ENCODE results near the gene OPRL1.

OPRL1 gene

GRCh38 chr20:64080013-64080812 is at the start of gene OPRL1:
TSS of gene OPRL1 (plus strand) at chr20:64080082. CDS start at chr20:64092721, 12,639 bp downstream.
- DNase-seq, result no peak

DNA sequence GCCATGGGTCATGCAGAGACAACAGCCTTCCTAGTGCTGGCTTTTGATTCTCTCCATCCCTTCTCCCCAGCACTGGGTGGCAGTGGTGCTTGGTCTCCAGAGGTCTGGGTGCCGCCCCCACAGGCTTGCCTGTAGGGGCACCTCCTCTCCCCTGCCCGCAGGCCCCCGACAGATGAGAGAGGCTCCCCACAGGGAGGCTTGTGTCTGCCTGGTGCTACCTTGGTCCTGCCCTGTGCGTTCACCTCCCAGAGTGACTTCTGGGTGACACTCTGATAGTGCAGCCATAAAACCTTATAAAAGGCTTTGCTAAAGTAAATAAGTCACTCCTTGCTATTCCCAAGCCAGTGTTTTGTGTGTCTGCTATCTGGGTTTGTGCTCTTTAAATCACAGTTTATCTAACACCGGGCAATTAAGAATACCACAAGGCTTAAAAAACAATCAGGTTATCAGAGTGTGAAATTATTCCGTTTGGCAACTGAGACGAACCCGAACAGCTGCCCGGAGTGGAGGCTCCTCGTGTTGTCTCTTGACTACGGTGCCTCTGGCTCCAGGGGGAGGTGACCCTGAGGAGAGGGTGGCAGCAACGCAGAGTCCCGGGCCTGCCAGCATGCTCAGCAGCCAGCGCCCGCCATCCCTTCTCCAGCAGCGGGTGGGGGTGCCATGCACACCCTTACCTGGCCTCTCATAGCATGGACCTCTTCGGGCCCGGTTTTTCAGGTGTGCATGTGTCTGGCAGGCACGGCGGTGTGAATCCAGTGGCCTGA is 49.3 kb upstream of the OPRL1 start:
- DNase-seq, result no peak

- DNase-seq, result no peak
Observed at GRCh38 chr20:64031822-64032314, 48.0 kb upstream of the OPRL1 start.

- no peak for DNase-seq
Observed at GRCh38 chr20:64032706-64033624, 46.9 kb upstream of the OPRL1 start.

- DNase-seq, result no peak
Observed at GRCh38 chr20:64033981-64034493, 45.8 kb upstream of the OPRL1 start.

GRCh38 chr20:64035066-64035932 is 44.6 kb upstream of the OPRL1 start:
- DNase-seq, result no peak

GRCh38 chr20:64035933-64036345 is 43.9 kb upstream of the OPRL1 start, which contains the start of gene C20orf204:
TSS of gene C20orf204 (plus strand) at chr20:64036182. CDS start at chr20:64036324, 142 bp downstream.
- DNase-seq, result no peak

- DNase-seq, result no peak
Observed at GRCh38 chr20:64036346-64037198, 43.3 kb upstream of the OPRL1 start.

DNA sequence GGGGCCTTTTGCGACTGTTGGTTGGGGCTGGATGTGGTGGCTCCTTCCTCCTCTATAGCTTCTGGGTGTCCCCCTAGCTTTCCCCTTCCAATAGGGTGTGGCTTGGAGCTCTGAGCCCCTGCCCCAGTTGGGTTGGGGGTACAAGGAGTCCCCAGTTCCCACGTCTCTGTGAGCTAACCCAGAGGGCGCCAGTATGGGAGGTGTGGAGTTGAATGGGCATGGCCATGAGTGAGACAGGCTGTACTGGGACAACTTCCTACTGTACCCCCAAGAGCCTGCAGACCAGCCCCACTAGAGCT is 42.7 kb upstream of the OPRL1 start:
- DNase-seq, result no peak

DNA sequence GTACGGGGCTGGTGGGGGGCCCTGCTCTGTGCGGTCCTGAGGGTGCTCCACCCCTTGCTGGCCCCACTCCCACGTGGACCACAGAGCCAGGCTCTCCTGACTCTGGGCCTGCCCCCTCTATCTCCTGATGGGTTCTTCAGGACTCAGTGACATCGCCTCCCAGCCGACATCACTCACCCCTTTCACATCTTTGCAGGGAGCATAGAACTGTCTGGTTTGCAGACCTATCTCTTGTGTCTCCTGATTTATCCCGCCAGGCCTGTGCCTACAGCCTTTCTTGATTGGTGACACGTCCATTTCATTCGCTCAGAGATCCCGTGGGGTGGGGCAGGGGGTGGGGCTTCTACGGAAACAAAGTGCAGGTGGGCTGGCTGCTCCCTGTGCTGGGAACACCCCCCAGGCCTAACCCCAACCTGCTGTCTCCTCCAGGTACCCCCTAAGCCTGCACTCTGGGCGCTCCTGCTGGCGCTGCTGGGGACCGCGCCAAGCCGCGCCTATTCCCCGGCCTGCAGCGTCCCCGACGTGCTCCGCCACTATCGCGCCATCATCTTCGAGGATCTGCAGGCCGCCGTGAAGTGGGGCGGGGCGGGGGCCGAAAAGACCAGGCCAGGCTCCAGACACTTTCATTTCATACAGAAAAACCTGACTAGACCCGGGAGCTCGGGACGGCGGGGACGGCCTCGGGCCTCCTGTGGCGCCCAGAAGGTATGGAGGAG is 42.2 kb upstream of the OPRL1 start:
- DNase-seq, result no peak

DNA sequence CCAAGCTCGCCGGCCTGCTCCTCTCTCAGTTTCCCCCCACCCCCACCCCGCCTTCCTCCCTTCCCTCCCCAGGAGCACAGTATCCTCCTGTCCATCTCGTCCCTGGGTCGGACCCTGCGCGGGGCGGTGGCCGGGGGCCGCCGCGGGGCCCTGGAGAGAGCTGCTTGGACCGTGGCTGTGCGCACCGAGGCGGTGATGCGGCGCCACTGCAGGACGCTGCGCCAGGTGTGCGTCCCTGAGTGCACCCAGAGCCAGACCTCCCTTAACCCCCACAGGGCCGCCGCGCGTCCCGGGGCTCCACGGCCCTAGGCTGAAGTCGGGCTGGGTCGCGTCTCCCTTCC is 41.7 kb upstream of the OPRL1 start:
- DNase-seq, result no peak

DNA sequence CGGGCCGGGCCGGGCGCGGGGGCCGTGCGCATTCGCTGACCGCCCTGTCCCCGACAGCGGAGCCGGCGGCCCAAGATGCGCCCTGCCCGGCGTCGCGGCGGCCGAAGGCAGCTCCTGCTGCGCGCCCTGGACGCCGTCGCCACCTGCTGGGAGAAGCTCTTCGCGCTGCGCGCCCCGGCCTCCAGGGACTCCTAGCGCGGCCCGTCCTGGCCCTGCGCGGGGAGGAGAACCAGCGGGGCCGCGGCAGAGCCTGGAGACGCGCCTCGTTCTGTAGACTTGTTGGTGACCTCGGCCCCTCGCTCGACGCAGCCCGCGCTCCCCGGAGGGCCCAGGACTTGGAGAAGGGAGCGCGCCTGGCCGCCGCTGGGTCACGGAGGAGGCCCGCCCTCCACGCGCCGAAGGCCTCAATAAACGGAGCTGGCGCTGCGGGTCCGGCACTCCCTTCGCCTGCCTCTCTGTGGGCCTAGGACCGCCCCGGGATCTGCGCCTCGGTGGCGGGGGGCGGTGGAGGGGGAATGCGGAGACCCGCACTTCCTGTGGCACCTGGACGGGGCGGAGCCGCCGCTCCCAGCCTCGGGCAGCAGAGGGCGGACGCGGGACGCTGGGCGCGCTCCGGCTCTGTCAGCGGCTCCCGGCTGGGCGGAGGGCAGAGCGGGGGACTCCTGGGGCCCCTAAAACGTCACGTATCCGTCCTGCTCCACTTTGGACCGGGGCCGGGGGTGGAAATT is 41.2 kb upstream of the OPRL1 start:
- DNase-seq, result peak; percentile 34

- DNase-seq, result no peak
Observed at GRCh38 chr20:64039293-64040160, 40.4 kb upstream of the OPRL1 start.

DNA sequence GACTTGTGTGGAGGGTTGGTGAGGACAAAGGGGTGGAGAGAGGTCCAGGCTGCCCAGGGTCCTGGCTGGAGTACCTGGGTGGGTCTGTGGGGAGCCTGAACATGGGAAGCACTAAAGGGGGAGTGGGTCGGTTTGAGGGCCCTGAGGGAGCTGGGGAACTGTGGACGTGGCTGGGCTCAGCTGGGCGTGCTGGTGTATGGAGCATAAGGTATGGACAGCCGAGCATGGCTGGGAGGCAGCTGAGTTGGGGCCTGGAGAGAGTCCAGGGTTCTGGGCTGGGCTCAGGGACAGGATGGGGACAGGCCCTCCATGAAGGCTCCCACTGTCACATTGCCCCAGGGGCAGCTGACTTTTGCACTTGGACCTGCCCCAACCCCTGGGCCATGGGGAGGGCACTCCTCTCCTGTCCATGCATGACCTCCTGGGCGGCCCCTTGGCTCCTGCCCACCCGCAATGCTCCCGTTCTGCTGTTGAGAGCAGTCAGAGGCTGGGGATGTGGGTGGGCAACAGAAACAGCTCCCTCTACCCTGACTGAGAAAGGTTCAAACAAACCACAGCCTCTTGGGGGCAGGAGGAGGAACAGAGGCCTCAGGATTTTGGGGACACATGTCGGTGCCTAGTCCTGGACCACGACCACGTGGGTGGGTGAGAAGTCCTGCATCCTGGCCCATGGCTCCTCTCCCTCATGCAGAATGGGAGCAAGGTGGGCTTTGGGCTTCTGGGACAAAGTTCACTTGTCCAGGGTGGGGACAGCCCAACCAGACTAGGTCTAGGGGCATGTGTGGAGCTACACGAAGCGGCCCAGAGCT is 39.4 kb upstream of the OPRL1 start:
- no peak for DNase-seq

DNA sequence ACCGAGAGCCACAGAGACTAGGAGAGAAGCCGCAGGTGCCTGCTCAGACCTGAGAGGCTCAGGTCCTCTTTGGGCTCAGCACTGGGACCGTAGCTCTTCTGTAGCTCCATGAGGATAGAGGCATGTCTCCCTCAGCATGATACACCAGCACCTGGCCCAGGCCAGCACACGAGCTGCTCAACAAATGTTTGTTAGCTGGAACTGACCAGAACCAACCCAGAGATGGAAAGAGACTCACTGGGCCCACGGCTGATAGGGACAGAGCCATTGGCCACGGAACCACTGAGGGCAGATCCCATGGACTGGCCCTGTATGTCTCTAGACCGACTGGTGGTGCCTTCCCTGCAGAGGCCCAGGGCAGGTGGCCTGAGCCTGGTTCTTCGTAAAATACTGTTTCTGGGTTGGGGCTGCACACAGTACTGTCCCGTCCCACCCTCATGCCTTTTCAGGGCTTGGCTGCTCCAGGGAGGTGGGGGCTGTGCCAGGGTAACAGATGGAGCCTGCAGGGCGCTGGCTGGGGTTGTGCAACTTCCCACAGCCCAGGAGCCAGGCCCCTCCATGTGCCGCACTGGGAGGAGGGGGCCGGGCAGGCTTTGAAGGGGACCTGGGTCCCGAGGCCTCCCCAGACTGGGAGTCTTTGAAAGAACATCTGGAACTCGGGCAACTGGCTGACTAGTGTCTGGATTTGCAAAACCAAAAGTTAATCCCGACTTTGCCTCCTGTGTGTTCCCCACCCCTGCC is 38.7 kb upstream of the OPRL1 start:
- no peak for DNase-seq

GRCh38 chr20:64041781-64042053 is 38.2 kb upstream of the OPRL1 start:
- no peak for DNase-seq
